H9 (cell line): ENCODE measurements around the gene PPM1M. TPM values are rescaled to one million over a fixed set of nuclear protein-coding genes. Genes with fewer than 3 reads are reported as not detected.

Experiments
- DNase-seq: peaks from one replicate; pipeline ENCODE4 v3.0.0-alpha.2; 2017
- H2AFZ ChIP-seq: one replicate; pipeline ENCODE4 v1.6.1; 2013; ENCODE audit warnings: mild to moderate bottlenecking, low read length, control low read depth, moderate library complexity
- H2AK5ac ChIP-seq: 2 replicates; pipeline ENCODE4 v1.6.1; 2013; ENCODE audit warnings: low read length, control low read depth, mixed read lengths; ENCODE audit not compliant: insufficient read length
- H2BK120ac ChIP-seq: one replicate; pipeline ENCODE4 v1.6.1; 2013; ENCODE audit warnings: low read depth, mild to moderate bottlenecking, low read length, control low read depth, inconsistent platforms; ENCODE audit not compliant: poor library complexity, severe bottlenecking
- H2BK12ac ChIP-seq: 2 replicates; pipeline ENCODE4 v1.6.1; 2013; ENCODE audit warnings: low read length, control low read depth, mixed read lengths, low read depth; ENCODE audit not compliant: insufficient read length
- H2BK15ac ChIP-seq: 2 replicates; pipeline ENCODE4 v1.6.1; 2013; ENCODE audit warnings: low read depth, low read length, control low read depth
- H2BK20ac ChIP-seq: one replicate; pipeline ENCODE4 v1.6.1; 2013; ENCODE audit warnings: low read depth, mild to moderate bottlenecking, low read length, control low read depth, inconsistent platforms; ENCODE audit not compliant: poor library complexity, severe bottlenecking
- H2BK5ac ChIP-seq: 2 replicates; pipeline ENCODE4 v1.6.1; 2013; ENCODE audit warnings: low read length, control low read depth, mixed read lengths; ENCODE audit not compliant: insufficient read length
- H3K14ac ChIP-seq: 2 replicates; pipeline ENCODE4 v1.6.1; 2013; ENCODE audit warnings: low read length, control low read depth; ENCODE audit not compliant: insufficient read depth
- H3K18ac ChIP-seq: 2 replicates; pipeline ENCODE4 v1.6.1; 2013; ENCODE audit warnings: low read depth, mild to moderate bottlenecking, mixed read lengths, low read length, control low read depth; ENCODE audit not compliant: insufficient read length
- H3K23ac ChIP-seq: 2 replicates; pipeline ENCODE4 v1.6.1; 2013; ENCODE audit warnings: low read length, control low read depth, mixed read lengths, low read depth; ENCODE audit not compliant: insufficient read length
- H3K23me2 ChIP-seq: 2 replicates; pipeline ENCODE4 v1.6.1; 2013; ENCODE audit warnings: low read depth, mild to moderate bottlenecking, mixed read lengths, low read length, control low read depth; ENCODE audit not compliant: insufficient read length, poor library complexity, severe bottlenecking
- H3K27ac ChIP-seq: 2 replicates; pipeline ENCODE4 v1.5.1; 2013; ENCODE audit warnings: low read length, control low read depth, mixed read lengths, low read depth; ENCODE audit not compliant: insufficient read length
- H3K27me3 ChIP-seq: 2 replicates; pipeline ENCODE4 v1.6.1; 2013; ENCODE audit warnings: low read length, control low read depth, inconsistent platforms; ENCODE audit not compliant: insufficient read depth
- H3K4ac ChIP-seq: 2 replicates; pipeline ENCODE4 v1.6.1; 2013; ENCODE audit warnings: low read depth, mild to moderate bottlenecking, control low read depth, inconsistent platforms, low read length, moderate library complexity
- H3K4me1 ChIP-seq: 2 replicates; pipeline ENCODE4 v1.6.1; 2013; ENCODE audit warnings: low read length, control low read depth, inconsistent platforms; ENCODE audit not compliant: insufficient read depth
- H3K4me2 ChIP-seq: 2 replicates; pipeline ENCODE4 v1.6.1; 2013; ENCODE audit warnings: low read length, control low read depth, mixed read lengths; ENCODE audit not compliant: insufficient read length, insufficient read depth
- H3K56ac ChIP-seq: 2 replicates; pipeline ENCODE4 v1.6.1; 2013; ENCODE audit warnings: low read depth, mild to moderate bottlenecking, mixed read lengths, low read length, control low read depth; ENCODE audit not compliant: insufficient read length
- H3K79me1 ChIP-seq: 2 replicates; pipeline ENCODE4 v1.6.1; 2013; ENCODE audit warnings: low read depth, mild to moderate bottlenecking, moderate library complexity, low read length, control low read depth, inconsistent platforms; ENCODE audit not compliant: insufficient read depth, poor library complexity, severe bottlenecking
- H3K79me2 ChIP-seq: 2 replicates; pipeline ENCODE4 v1.6.1; 2013; ENCODE audit warnings: low read length, control low read depth, inconsistent platforms; ENCODE audit not compliant: insufficient read depth
- H3K9ac ChIP-seq: 2 replicates; pipeline ENCODE4 v1.6.1; 2013; ENCODE audit warnings: low read length, control low read depth, mixed read lengths; ENCODE audit not compliant: insufficient read length; ENCODE audit errors: extremely low read depth
- H3K9me3 ChIP-seq: one replicate; pipeline ENCODE4 v1.6.1; 2013; ENCODE audit warnings: low read depth, low read length, inconsistent platforms; ENCODE audit not compliant: control insufficient read depth
- H3T11ph ChIP-seq: one replicate; pipeline ENCODE4 v1.6.1; 2013; ENCODE audit warnings: mild to moderate bottlenecking, low read length, control low read depth, inconsistent platforms
- H4K20me1 ChIP-seq: one replicate; pipeline ENCODE4 v1.6.1; 2013; ENCODE audit not compliant: control insufficient read depth, insufficient read length, insufficient read depth
- H4K5ac ChIP-seq: 2 replicates; pipeline ENCODE4 v1.6.1; 2013; ENCODE audit warnings: low read depth, mild to moderate bottlenecking, mixed read lengths, low read length, control low read depth; ENCODE audit not compliant: insufficient read length
- H4K8ac ChIP-seq: replicated peaks from 2 replicates; pipeline ENCODE4 v1.6.1; 2013; ENCODE audit warnings: low read length, control low read depth, mixed read lengths, low read depth; ENCODE audit not compliant: insufficient read length
- H4K91ac ChIP-seq: 2 replicates; pipeline ENCODE4 v1.6.1; 2013; ENCODE audit warnings: low read depth, mild to moderate bottlenecking, moderate library complexity, mixed read lengths, low read length, control low read depth; ENCODE audit not compliant: insufficient read length
- H3K27ac Mint-ChIP-seq, 3 experiments: 2 replicates in 2 of 3; 3 replicates in 1 of 3; pipeline ENCODE4 v1.8.0; 2020 to 2021; ENCODE audit warnings: mixed read lengths in 3 of 3, mild to moderate bottlenecking in 1 of 3, moderate library complexity in 1 of 3
- H3K27me3 Mint-ChIP-seq: 2 replicates; pipeline ENCODE4 v1.8.0; 2021; ENCODE audit warnings: low read depth, mild to moderate bottlenecking, moderate library complexity, mixed read lengths
- H3K36me3 Mint-ChIP-seq, 3 experiments: 2 replicates in 2 of 3; 3 replicates in 1 of 3; pipeline ENCODE4 v1.8.0; 2020 to 2021; ENCODE audit warnings: low read depth in 3 of 3, mixed read lengths in 3 of 3; ENCODE audit not compliant: insufficient read depth in 1 of 3
- H3K4me1 Mint-ChIP-seq, 2 experiments: 2 replicates each; pipeline ENCODE4 v1.8.0; 2020; ENCODE audit warnings: mixed read lengths in 2 of 2
- H3K4me3 Mint-ChIP-seq, 2 experiments: 2 replicates in 1 of 2; 3 replicates in 1 of 2; pipeline ENCODE4 v1.8.0; 2020 to 2021; ENCODE audit warnings: mild to moderate bottlenecking in 2 of 2, mixed read lengths in 2 of 2, moderate library complexity in 1 of 2
- H3K9me3 Mint-ChIP-seq, 2 experiments: 2 replicates in 1 of 2; 3 replicates in 1 of 2; pipeline ENCODE4 v1.8.0; 2020; ENCODE audit warnings: mild to moderate bottlenecking in 2 of 2, mixed read lengths in 2 of 2, moderate library complexity in 1 of 2
- WGBS: extraction: QIAGEN DNeasy Blood & Tissue Kit; methylation state at CpG from one replicate; pipeline ENCODE4 v1.1.7; 2013; ENCODE audit warnings: missing lambda C conversion rate, low lambda C conversion rate, mixed read lengths; ENCODE audit not compliant: insufficient read length; ENCODE audit errors: extremely low coverage; 5-methylcytosine and 5-hydroxymethylcytosine counted together
- total RNA-seq: library from RNA; stranded (reverse); gene quantifications from 2 replicates; pipeline ENCODE4 v1.2.1, GENCODE V29; 2021
- TF ChIP-seq, protein P1 (sequence below): fragments of 200-600 bp; sonication (generic); conservative IDR thresholded peaks from 3 replicates; pipeline ENCODE4 v1.8.0; 2021; ENCODE audit warnings: antibody characterized with exemption, mild to moderate bottlenecking

The PPM1M gene
- total RNA-seq, 1 experiment from 2014 or later: 7.4 TPM

DNA sequence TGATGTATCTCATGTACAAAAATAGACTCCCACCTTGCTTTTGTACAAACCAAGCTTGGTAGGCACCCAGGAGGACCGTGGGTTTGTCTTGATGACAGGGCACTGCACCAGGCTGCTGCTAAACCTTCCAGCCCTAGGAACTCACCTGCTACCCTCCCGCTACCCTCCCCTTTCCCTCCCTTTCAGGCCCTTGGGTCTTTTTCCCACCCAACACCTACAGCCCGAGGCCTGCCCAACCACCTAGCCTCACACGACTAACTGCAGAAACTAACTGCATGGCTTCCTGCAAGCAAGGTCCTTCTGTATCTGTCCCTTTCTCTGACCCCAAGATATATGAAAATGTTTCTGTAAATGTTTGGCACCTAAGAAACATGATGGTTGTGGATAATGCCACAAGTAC is 11.1 kb downstream of the PPM1M start:
- H3K9me3 ChIP-seq: no peaks in the 10 kb centered on the region
- no peak overlapping the region for H4K5ac ChIP-seq
- H3K79me2 ChIP-seq: no peaks in the 10 kb centered on the region
- no peaks in the 10 kb centered on the region for H3K79me1 ChIP-seq
- no peak overlapping the region for H2AFZ ChIP-seq
- H3K4ac ChIP-seq: no peak overlapping the region
- no peak overlapping the region for H3K23ac ChIP-seq
- no peak overlapping the region for H4K8ac ChIP-seq
- no peak overlapping the region for H2BK15ac ChIP-seq
- H2BK5ac ChIP-seq: no peak overlapping the region
- no peaks in the 10 kb centered on the region for H4K20me1 ChIP-seq
- Mint-ChIP-seq H3K36me3 (peaks cover 49 to 99% (median 89%) of the 10 kb centered on the region in 3 experiments; a peak in 6 of 7 replicates), H3K4me1 (no peaks in the 10 kb centered on the region), H3K9me3 (no peaks in the 10 kb centered on the region), H3K27me3 (no peaks in the 10 kb centered on the region), H3K4me3 (no peak overlapping the region), H3K27ac (no peak overlapping the region)
- no peak for DNase-seq
- H3K27ac ChIP-seq: no peak overlapping the region
- no CpG with 5 or more reads among the region's 4 CpGs for WGBS
- H2BK120ac ChIP-seq: no peak overlapping the region
- no peak overlapping the region for H2BK12ac ChIP-seq
- no peak overlapping the region for H3K4me2 ChIP-seq
- H2BK20ac ChIP-seq: no peak overlapping the region
- H3K9ac ChIP-seq: no peak overlapping the region
- H4K91ac ChIP-seq: no peak overlapping the region
- H3T11ph ChIP-seq: no peak overlapping the region
- TF ChIP-seq, protein P1, sequence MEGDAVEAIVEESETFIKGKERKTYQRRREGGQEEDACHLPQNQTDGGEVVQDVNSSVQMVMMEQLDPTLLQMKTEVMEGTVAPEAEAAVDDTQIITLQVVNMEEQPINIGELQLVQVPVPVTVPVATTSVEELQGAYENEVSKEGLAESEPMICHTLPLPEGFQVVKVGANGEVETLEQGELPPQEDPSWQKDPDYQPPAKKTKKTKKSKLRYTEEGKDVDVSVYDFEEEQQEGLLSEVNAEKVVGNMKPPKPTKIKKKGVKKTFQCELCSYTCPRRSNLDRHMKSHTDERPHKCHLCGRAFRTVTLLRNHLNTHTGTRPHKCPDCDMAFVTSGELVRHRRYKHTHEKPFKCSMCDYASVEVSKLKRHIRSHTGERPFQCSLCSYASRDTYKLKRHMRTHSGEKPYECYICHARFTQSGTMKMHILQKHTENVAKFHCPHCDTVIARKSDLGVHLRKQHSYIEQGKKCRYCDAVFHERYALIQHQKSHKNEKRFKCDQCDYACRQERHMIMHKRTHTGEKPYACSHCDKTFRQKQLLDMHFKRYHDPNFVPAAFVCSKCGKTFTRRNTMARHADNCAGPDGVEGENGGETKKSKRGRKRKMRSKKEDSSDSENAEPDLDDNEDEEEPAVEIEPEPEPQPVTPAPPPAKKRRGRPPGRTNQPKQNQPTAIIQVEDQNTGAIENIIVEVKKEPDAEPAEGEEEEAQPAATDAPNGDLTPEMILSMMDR: no peak
- no peak overlapping the region for H2AK5ac ChIP-seq
- H3K14ac ChIP-seq: no peak overlapping the region
- H3K4me1 ChIP-seq: no peaks in the 10 kb centered on the region
- no peak overlapping the region for H3K56ac ChIP-seq
- no peaks in the 10 kb centered on the region for H3K23me2 ChIP-seq
- H3K18ac ChIP-seq: no peak overlapping the region
- no peaks in the 10 kb centered on the region; the same call in 1 of the 2 replicates for H3K27me3 ChIP-seq
